Kidney epithelial cell (primary cell): ENCODE measurements around the gene CXCL14. TPM values are rescaled to one million over a fixed set of nuclear protein-coding genes. Genes with fewer than 3 reads are reported as not detected.

Experiments used
- DNase-seq: peaks from one replicate; pipeline ENCODE4 v3.0.0-alpha.2; 2010; ENCODE audit warnings: low read depth
- H3K27me3 ChIP-seq: 2 replicates; pipeline ENCODE4 v1.6.0; 2011; ENCODE audit warnings: low read length; ENCODE audit not compliant: control insufficient read depth, insufficient read depth
- H3K36me3 ChIP-seq: 2 replicates; pipeline ENCODE4 v1.5.1; 2011; ENCODE audit warnings: low read length; ENCODE audit not compliant: control insufficient read depth, insufficient read depth
- H3K4me3 ChIP-seq: 2 replicates; pipeline ENCODE4 v1.5.1; 2011; ENCODE audit warnings: low read depth, mild to moderate bottlenecking, control low read depth, low read length
- total RNA-seq: library from RNA; depleted of rRNA; stranded (reverse); fragments of >200 nt; gene quantifications from 2 replicates; pipeline ENCODE4 v1.2.3, GENCODE V29; 2015
- TF ChIP-seq, protein P1 (sequence below): IDR thresholded peaks from 2 replicates; pipeline ENCODE4 v1.5.1; 2011; ENCODE audit warnings: mild to moderate bottlenecking, moderate library complexity, low read length, control low read depth, inconsistent platforms; ENCODE audit not compliant: insufficient read depth, poor library complexity, severe bottlenecking

The CXCL14 gene
- total RNA-seq, 1 donor from 2014 or later = not detected

DNA sequence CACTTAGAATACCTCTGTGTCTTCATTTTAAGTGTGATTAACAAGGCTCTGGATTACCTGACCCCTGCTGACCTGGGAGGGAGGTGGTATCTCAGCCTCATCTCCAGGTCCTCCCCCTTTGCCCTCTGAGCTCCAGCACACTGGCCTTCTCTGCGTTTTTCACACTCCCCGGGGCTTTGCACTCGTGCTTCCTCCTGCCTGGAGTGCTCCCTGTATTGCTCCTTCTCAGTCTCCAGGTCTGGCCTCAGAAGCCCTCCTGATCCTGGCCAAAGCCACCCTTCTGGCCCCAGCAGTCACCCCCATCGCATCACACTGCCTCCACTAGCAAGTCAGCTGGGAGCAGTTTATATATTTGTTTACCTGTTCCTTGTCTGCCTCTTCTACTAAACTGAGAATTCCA lies 29.4 kb downstream of the CXCL14 start:
- no peak for DNase-seq
- H3K4me3 ChIP-seq = no peak overlapping the region
- TF ChIP-seq, protein P1, sequence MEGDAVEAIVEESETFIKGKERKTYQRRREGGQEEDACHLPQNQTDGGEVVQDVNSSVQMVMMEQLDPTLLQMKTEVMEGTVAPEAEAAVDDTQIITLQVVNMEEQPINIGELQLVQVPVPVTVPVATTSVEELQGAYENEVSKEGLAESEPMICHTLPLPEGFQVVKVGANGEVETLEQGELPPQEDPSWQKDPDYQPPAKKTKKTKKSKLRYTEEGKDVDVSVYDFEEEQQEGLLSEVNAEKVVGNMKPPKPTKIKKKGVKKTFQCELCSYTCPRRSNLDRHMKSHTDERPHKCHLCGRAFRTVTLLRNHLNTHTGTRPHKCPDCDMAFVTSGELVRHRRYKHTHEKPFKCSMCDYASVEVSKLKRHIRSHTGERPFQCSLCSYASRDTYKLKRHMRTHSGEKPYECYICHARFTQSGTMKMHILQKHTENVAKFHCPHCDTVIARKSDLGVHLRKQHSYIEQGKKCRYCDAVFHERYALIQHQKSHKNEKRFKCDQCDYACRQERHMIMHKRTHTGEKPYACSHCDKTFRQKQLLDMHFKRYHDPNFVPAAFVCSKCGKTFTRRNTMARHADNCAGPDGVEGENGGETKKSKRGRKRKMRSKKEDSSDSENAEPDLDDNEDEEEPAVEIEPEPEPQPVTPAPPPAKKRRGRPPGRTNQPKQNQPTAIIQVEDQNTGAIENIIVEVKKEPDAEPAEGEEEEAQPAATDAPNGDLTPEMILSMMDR = no peak
- H3K36me3 ChIP-seq = no peaks in the 10 kb centered on the region
- H3K27me3 ChIP-seq = peaks cover 74% of the 10 kb centered on the region

DNA sequence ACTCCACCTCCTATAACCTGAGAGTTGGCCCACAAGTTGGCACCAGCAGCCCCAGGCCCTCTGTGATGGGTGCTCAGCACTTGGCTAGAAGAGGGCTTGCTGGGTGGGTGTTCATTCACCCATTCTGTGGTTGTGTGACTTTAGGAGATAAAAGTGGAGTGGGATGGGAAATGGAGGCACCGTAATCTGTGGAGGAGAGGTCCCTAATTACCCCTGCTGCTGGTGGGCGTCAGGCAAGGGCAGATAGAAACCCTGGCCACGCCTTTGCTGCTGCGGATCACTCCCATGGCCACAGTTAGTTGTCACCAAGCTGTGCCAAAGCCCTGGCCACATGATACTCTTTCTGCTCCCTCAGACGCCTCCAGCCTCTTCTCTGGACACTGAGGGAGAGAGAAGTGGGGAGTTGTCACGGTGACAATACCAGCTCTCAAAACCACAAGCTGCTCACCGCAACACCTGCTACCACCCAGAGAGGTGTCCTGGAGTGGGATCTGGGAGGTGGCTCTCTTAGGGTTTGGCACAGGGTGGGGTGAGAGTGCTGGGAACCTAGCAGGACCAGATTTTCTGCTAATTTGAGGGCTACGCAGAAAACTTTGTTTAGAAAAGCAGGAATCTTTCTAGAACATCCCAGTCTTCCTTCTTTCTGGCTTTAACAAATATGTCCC lies 31.1 kb downstream of the CXCL14 start:
- no peak overlapping the region for H3K4me3 ChIP-seq
- H3K27me3 ChIP-seq = peaks cover 82% of the 10 kb centered on the region
- TF ChIP-seq, protein P1 = no peak
- H3K36me3 ChIP-seq = no peaks in the 10 kb centered on the region
- DNase-seq = no peak

DNA sequence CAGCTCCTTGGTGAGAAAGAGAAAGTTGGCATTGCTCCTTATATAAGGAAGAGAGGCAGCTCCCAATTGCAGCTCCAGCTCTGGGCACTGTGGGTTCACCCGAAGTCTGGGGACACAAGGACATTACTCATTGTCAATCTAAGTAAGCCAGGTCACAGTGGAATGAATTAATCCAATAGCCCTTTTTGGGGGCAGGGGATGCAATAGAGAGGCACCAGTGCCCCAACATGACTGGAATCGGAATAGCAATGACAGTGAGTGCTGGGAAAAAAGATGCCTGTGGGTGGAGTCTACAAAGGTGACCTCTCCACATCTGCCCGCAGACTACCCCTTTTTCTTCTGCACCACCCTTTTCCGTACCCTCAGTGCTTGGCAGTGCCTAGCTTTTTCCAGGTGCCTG lies 31.9 kb downstream of the CXCL14 start:
- no peak for DNase-seq
- H3K4me3 ChIP-seq = no peak overlapping the region
- H3K36me3 ChIP-seq = no peaks in the 10 kb centered on the region
- TF ChIP-seq, protein P1 = no peak
- peaks cover 83% of the 10 kb centered on the region for H3K27me3 ChIP-seq

- DNase-seq = no peak
- Histone ChIP-seq H3K4me3 (no peak overlapping the region), H3K27me3 (peaks cover 91% of the 10 kb centered on the region), H3K36me3 (no peaks in the 10 kb centered on the region)
- TF ChIP-seq, protein P1 = no peak
Observed at GRCh38 chr5:135546101-135546500, 32.7 kb downstream of the CXCL14 start.

DNA sequence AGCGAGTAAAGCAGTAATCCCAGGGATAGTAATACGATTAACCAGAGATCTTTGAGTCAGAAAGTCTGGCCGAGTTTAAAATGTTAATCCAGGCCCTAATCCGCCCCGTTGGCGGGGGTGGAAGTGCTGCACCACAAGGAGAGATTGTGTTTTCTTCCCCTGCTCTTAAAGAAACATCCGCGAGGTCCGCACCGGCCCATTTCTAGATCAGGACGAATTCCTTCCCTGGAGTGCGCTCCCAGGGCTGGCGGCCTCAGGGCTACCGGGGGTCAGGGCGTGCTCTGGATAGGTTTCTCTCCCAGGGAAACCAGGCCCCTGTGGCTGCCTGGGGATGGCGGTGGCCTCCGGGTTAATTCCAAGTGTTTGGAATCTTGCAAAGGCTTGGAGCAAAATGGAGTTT lies 33.7 kb downstream of the CXCL14 start:
- TF ChIP-seq, protein P1 = no peak
- DNase-seq = no peak
- Histone ChIP-seq H3K27me3 (peaks cover 88% of the 10 kb centered on the region), H3K36me3 (no peaks in the 10 kb centered on the region), H3K4me3 (no peak overlapping the region)
